OCI-LY7 (cell line): ENCODE measurements around the gene FIGLA. TPM values are rescaled to one million over a fixed set of nuclear protein-coding genes. Genes with fewer than 3 reads are reported as not detected.

Experiments
- Bru-seq: library from RNA; stranded (reverse); fragments of 400-500 nt; gene quantifications from one replicate; lab custom pipeline; 2021; lab: Mats Ljungman, UMichigan
- BruChase-seq, 2 experiments: library from RNA; stranded (reverse); fragments of 400-500 nt; gene quantifications; one replicate each; lab custom pipeline; 2021; lab: Mats Ljungman, UMichigan
- BruUV-seq: library from RNA; stranded (reverse); fragments of 400-500 nt; replicated peaks from 2 replicates; lab custom pipeline; 2021; lab: Mats Ljungman, UMichigan
- CTCF ChIA-PET: fragments of 300-600 bp; sonication (Branson Sonifier 250); formaldehyde crosslinking; loops from one replicate; lab custom pipeline; 2022; ENCODE audit warnings: antibody characterized with exemption; ENCODE audit not compliant: unreplicated experiment; lab: Charles Lee
- POLR2A ChIA-PET: fragments of 300-600 bp; sonication (Branson Sonifier 250); formaldehyde crosslinking; loops from one replicate; lab custom pipeline; 2022; ENCODE audit warnings: antibody characterized with exemption; lab: Charles Lee
- DNase-seq: peaks from one replicate; pipeline ENCODE4 v3.0.0-alpha.2; 2015; ENCODE audit warnings: low spot score
- H2AFZ ChIP-seq: fragments of 200-600 bp; sonication (generic), shearing (Covaris generic); 2 replicates; pipeline ENCODE4 v1.6.1; 2014; ENCODE audit warnings: mild to moderate bottlenecking, antibody characterized with exemption, low read length, moderate library complexity
- H3K27ac ChIP-seq: fragments of 200-600 bp; sonication (generic); 2 replicates; pipeline ENCODE4 v1.5.1; 2014; ENCODE audit warnings: mixed run types, low read depth, mild to moderate bottlenecking, moderate library complexity, low read length, inconsistent platforms; ENCODE audit not compliant: poor library complexity, severe bottlenecking
- H3K36me3 ChIP-seq: fragments of 200-600 bp; sonication (generic); 2 replicates; pipeline ENCODE4 v1.6.1; 2014; ENCODE audit warnings: mild to moderate bottlenecking, antibody characterized with exemption, low read length, moderate library complexity, mixed read lengths; ENCODE audit not compliant: insufficient read depth
- H3K4me1 ChIP-seq: fragments of 200-600 bp; sonication (generic); 2 replicates; pipeline ENCODE4 v1.5.1; 2014; ENCODE audit warnings: mild to moderate bottlenecking, low read length; ENCODE audit not compliant: insufficient read depth, poor library complexity, severe bottlenecking
- H3K4me2 ChIP-seq: fragments of 200-600 bp; sonication (generic); 2 replicates; pipeline ENCODE4 v1.6.1; 2014; ENCODE audit warnings: mild to moderate bottlenecking, low read length
- H3K4me3 ChIP-seq: fragments of 200-600 bp; sonication (generic); 2 replicates; pipeline ENCODE4 v1.5.1; 2014; ENCODE audit warnings: mild to moderate bottlenecking, low read depth, low read length; ENCODE audit not compliant: poor library complexity, severe bottlenecking
- H3K79me2 ChIP-seq: fragments of 200-600 bp; sonication (generic); 2 replicates; pipeline ENCODE4 v1.6.1; 2016; ENCODE audit warnings: low read depth, mild to moderate bottlenecking, low read length, moderate library complexity, mixed read lengths; ENCODE audit not compliant: insufficient read depth
- H3K9me2 ChIP-seq: fragments of 200-600 bp; sonication (generic); 2 replicates; pipeline ENCODE4 v1.6.1; 2016; ENCODE audit warnings: mild to moderate bottlenecking, low read length, mixed read lengths; ENCODE audit not compliant: insufficient read depth
- H3K9me3 ChIP-seq: fragments of 200-600 bp; sonication (generic); 2 replicates; pipeline ENCODE4 v1.6.1; 2014; ENCODE audit warnings: mild to moderate bottlenecking, mixed run types, low read length, mixed read lengths
- H4K20me1 ChIP-seq: fragments of 200-600 bp; sonication (generic); 2 replicates; pipeline ENCODE4 v1.6.1; 2014; ENCODE audit warnings: mild to moderate bottlenecking, antibody characterized with exemption, low read length, moderate library complexity, mixed read lengths; ENCODE audit not compliant: insufficient read depth
- CTCF ChIP-seq: fragments of 200-600 bp; sonication (generic); conservative IDR thresholded peaks from 2 replicates; pipeline ENCODE4 v1.5.1; 2014; ENCODE audit warnings: mild to moderate bottlenecking, antibody characterized with exemption, low read length, moderate library complexity, mixed read lengths
- EZH2phosphoT487 ChIP-seq: fragments of 200-600 bp; sonication (generic); IDR thresholded peaks from 2 replicates; pipeline ENCODE4 v1.6.1; 2018; ENCODE audit warnings: low read depth, borderline replicate concordance, mild to moderate bottlenecking, mixed run types, antibody characterized with exemption, low read length, moderate library complexity, mixed read lengths
- intact Hi-C: fragments of 100-400 bp; cut with micrococcal nuclease; formaldehyde crosslinking; loops from one replicate; pipeline ENCODE4 v1.10.0; 2022; ENCODE audit not compliant: unreplicated experiment
- long read RNA-seq: library from polyadenylated mRNA; stranded (forward); transcript quantifications from one replicate; pipeline ENCODE4 v2.0.0, GENCODE V29; 2022
- total RNA-seq, 2 experiments: library from RNA; depleted of rRNA in 1 of 2; stranded (reverse); fragments of >200 nt in 1 of 2; shearing (Covaris generic) in 1 of 2; gene quantifications; 2 replicates each; pipeline ENCODE4 v1.2.3, GENCODE V29; 2014 to 2022

Gene FIGLA
- not detected in 2 replicates for total RNA-seq (2014; rRNA removed; shearing (Covaris generic))
- not detected in 2 replicates for total RNA-seq (2022)
- Bru-seq, nascent RNA: not detected
- percentile 8 among the genes with signal in this experiment for BruChase-seq, experiment 1, labeled RNA remaining after a 6-hour chase
- BruChase-seq, experiment 2, labeled RNA remaining after a 2-hour chase: not detected
- long read RNA-seq: 0 reads

DNA sequence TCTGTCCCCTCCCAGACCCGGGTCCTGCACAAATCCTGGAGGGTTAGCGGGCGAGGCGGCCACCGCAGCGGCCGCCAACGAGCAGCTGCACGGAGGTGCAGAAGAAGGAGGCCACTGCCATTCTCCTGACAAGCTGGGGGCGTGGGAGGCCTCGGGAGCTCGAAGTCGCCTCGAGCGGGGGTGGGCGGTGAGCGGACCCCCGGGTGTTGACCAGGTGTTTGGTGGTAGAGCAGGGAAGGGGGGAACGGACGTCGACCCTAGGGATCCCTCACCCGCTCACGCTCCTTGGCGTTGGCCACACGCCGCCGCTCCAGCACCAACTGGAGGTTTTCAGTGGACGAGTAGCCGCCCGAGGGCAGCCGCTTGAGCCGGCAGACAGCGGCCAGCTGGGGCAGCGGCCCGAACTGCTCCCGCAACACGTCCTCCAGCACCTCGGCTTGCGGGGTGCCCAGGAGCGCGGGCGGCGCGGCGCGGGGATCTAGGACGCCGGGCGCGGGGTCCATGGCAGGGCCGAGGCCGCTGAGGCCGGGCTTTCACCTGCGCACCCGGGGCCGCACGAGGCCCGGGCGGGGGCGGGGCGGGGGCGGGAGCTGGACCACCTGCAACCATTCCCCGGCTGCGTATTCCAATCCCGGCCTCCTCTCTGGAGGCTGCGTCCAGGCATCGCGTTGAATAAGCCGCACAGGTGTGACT, at the start of gene FIGLA:
Gene FIGLA, minus strand, starts transcription at position 508 of the 693 bp plus-strand sequence. Its CDS starts 5 bp downstream, at position 503.
- Histone ChIP-seq H3K4me2 (no peak within 1 kb of the TSS), H3K9me2 (no peaks in the 10 kb centered on the region), H3K9me3 (no peaks in the 10 kb centered on the region), H4K20me1 (no peaks in the 10 kb centered on the region), H3K36me3 (no peaks in the 10 kb centered on the region), H3K4me3 (no peak within 1 kb of the TSS), H3K27ac (no peak within 1 kb of the TSS), H3K79me2 (no peaks in the 10 kb centered on the region), H3K4me1 (no peaks in the 10 kb centered on the region), H2AFZ (no peak within 1 kb of the TSS)
- POLR2A ChIA-PET: no interaction called here
- CTCF ChIA-PET: no interaction called here
- intact Hi-C loops: no loop called here
- TF ChIP-seq EZH2phosphoT487: no peak
- no peak for TF ChIP-seq CTCF
- DNase-seq: no peak
- no TSS peak for BruUV-seq

- DNase-seq: no peak
- Histone ChIP-seq H3K9me3 (no peaks in the 10 kb centered on the region), H3K9me2 (no peaks in the 10 kb centered on the region), H3K4me1 (no peaks in the 10 kb centered on the region), H4K20me1 (no peaks in the 10 kb centered on the region), H3K27ac (no peak overlapping the region), H3K4me2 (no peak overlapping the region), H3K36me3 (no peaks in the 10 kb centered on the region), H2AFZ (no peak overlapping the region), H3K4me3 (no peak overlapping the region), H3K79me2 (no peaks in the 10 kb centered on the region)
- ChIA-PET CTCF (no interaction called here), POLR2A (no interaction called here)
- intact Hi-C loops: no loop called here
- BruUV-seq: no TSS peak
- no peak for TF ChIP-seq EZH2phosphoT487
- TF ChIP-seq CTCF: no peak
Measured at GRCh38 chr2:70837980-70838925, 47.8 kb upstream of the FIGLA start.
